ENCODE results near the gene SLC8B1. TPM values are rescaled to one million over a fixed set of nuclear protein-coding genes. Genes with fewer than 3 reads are reported as not detected.

SLC8B1 gene
- total RNA-seq, 1 experiment from 2014 or later = 13.0 TPM

DNA sequence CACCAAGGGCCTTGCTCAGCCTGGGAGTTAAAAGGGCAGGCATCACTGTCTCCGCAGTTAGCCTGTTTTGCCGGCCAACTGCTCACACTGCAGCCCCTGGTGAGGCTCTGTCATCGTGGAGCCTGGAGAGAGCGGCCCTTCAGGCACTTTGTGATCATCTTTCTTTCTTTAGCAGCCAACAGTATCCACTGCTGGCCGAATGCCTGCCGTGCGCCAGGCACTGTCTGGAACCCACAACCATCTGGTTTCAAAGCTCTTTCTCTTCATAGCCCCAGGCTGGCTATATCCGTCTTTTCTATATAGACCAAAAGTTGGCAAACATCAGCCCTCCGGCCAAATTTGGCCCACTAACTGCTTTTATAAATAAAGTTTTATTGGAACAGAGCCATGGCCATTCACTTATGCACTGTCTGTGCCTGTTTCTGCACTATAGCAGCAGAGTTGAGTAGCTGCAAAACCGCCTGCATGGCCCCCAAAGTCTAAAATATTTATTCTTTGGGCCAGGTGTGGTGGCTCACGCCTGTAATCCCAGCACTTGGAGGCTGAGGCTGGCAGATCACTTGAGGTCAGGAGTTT, 29.5 kb downstream of the SLC8B1 start:
- BruUV-seq (replicated peaks) = no TSS peak
- Histone ChIP-seq H3K9me3 (no peaks in the 10 kb centered on the region), H3K4me3 (ENCODE audit: low read depth, low read length) (no peak overlapping the region), H3K4me1 (peaks cover 3% of the 10 kb centered on the region; the same call in 1 of the 2 replicates), H3K36me3 (ENCODE audit: control insufficient read depth, insufficient read depth, low read length) (no peaks in the 10 kb centered on the region), H3K27me3 (replicated peaks; ENCODE audit: control insufficient read depth, insufficient read depth, low read length) (no peaks in the 10 kb centered on the region)
- intact Hi-C loops (cut with micrococcal nuclease; ENCODE audit: unreplicated experiment) = no loop called here
- no peaks in the 10 kb centered on the region for H3K9me3 Mint-ChIP-seq (ENCODE audit: unreplicated experiment)
- no peaks in the 10 kb centered on the region for H3K36me3 Mint-ChIP-seq (ENCODE audit: insufficient read depth, unreplicated experiment)
- H3K4me1 Mint-ChIP-seq (ENCODE audit: low read depth, unreplicated experiment) = no peaks in the 10 kb centered on the region
- CTCF ChIA-PET = no interaction called here
- DNase-seq = no peak
- H3K27me3 Mint-ChIP-seq (ENCODE audit: insufficient read depth, unreplicated experiment) = no peaks in the 10 kb centered on the region
- POLR2A ChIA-PET = no interaction called here
- H3K27ac Mint-ChIP-seq (ENCODE audit: unreplicated experiment) = no peak overlapping the region
- no peak overlapping the region for H3K4me3 Mint-ChIP-seq (ENCODE audit: unreplicated experiment)
- TF ChIP-seq, protein P1, sequence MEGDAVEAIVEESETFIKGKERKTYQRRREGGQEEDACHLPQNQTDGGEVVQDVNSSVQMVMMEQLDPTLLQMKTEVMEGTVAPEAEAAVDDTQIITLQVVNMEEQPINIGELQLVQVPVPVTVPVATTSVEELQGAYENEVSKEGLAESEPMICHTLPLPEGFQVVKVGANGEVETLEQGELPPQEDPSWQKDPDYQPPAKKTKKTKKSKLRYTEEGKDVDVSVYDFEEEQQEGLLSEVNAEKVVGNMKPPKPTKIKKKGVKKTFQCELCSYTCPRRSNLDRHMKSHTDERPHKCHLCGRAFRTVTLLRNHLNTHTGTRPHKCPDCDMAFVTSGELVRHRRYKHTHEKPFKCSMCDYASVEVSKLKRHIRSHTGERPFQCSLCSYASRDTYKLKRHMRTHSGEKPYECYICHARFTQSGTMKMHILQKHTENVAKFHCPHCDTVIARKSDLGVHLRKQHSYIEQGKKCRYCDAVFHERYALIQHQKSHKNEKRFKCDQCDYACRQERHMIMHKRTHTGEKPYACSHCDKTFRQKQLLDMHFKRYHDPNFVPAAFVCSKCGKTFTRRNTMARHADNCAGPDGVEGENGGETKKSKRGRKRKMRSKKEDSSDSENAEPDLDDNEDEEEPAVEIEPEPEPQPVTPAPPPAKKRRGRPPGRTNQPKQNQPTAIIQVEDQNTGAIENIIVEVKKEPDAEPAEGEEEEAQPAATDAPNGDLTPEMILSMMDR (IDR thresholded peaks at IDR 0.05; ENCODE audit: insufficient read depth in 1 of 2, low read depth in 1 of 2, low read length in 1 of 2, severe bottlenecking in 1 of 2, unreplicated experiment in 1 of 2) = no peak

GRCh38 chr12:113302886-113303640, 31.8 kb downstream of the SLC8B1 start:
- peaks cover 8% of the 10 kb centered on the region for H3K4me1 Mint-ChIP-seq (ENCODE audit: low read depth, unreplicated experiment)
- H3K27me3 ChIP-seq (replicated peaks; ENCODE audit: control insufficient read depth, insufficient read depth, low read length) = no peaks in the 10 kb centered on the region
- TF ChIP-seq, protein P1 (IDR thresholded peaks at IDR 0.05; ENCODE audit: insufficient read depth in 1 of 2, low read depth in 1 of 2, low read length in 1 of 2, severe bottlenecking in 1 of 2, unreplicated experiment in 1 of 2) = no peak
- no TSS peak for BruUV-seq (replicated peaks)
- POLR2A ChIA-PET = no interaction called here
- no peak for DNase-seq
- H3K4me3 Mint-ChIP-seq (ENCODE audit: unreplicated experiment) = no peak overlapping the region
- H3K9me3 Mint-ChIP-seq (ENCODE audit: unreplicated experiment) = no peaks in the 10 kb centered on the region
- CTCF ChIA-PET = no interaction called here
- intact Hi-C loops (cut with micrococcal nuclease; ENCODE audit: unreplicated experiment) = no loop called here
- H3K27me3 Mint-ChIP-seq (ENCODE audit: insufficient read depth, unreplicated experiment) = no peaks in the 10 kb centered on the region
- H3K4me1 ChIP-seq = peaks cover 21% of the 10 kb centered on the region
- H3K27ac Mint-ChIP-seq (ENCODE audit: unreplicated experiment) = no peak overlapping the region
- H3K4me3 ChIP-seq (ENCODE audit: low read depth, low read length) = no peak overlapping the region
- peaks cover 7% of the 10 kb centered on the region for H3K36me3 Mint-ChIP-seq (ENCODE audit: insufficient read depth, unreplicated experiment)
- H3K9me3 ChIP-seq = no peaks in the 10 kb centered on the region
- no peaks in the 10 kb centered on the region for H3K36me3 ChIP-seq (ENCODE audit: control insufficient read depth, insufficient read depth, low read length)

DNA sequence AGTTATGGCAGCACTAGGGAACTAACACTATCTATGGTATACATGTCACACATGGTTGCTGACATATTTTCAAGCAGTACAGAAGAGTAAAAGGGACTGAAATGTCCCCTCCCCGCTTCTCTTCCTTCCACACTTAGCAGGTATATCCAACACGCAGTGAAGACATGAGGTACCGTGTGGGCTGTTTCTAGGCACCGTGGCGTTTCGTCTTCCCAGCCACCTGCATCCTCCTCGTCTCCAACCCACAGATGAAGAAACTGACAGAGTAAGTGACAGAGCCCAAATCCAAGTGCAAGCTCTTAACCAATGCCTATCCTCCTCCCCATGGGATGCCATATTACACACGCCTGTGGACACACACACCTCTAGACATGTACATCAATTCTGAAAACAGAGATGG, 32.4 kb downstream of the SLC8B1 start:
- no peak overlapping the region for H3K27ac Mint-ChIP-seq (ENCODE audit: unreplicated experiment)
- POLR2A ChIA-PET = no interaction called here
- intact Hi-C loops (cut with micrococcal nuclease; ENCODE audit: unreplicated experiment) = no loop called here

More for the DNA sequence above, 32.4 kb downstream of the SLC8B1 start:
- DNase-seq = no peak
- peaks cover 21% of the 10 kb centered on the region for H3K4me1 ChIP-seq
- peaks cover 7% of the 10 kb centered on the region for H3K36me3 Mint-ChIP-seq (ENCODE audit: insufficient read depth, unreplicated experiment)
- TF ChIP-seq, protein P1 (IDR thresholded peaks at IDR 0.05; ENCODE audit: insufficient read depth in 1 of 2, low read depth in 1 of 2, low read length in 1 of 2, severe bottlenecking in 1 of 2, unreplicated experiment in 1 of 2) = no peak
- H3K27me3 Mint-ChIP-seq (ENCODE audit: insufficient read depth, unreplicated experiment) = no peaks in the 10 kb centered on the region
- no peaks in the 10 kb centered on the region for H3K36me3 ChIP-seq (ENCODE audit: control insufficient read depth, insufficient read depth, low read length)
- no TSS peak for BruUV-seq (replicated peaks)
- no peaks in the 10 kb centered on the region for H3K9me3 ChIP-seq
- no peak overlapping the region for H3K4me3 ChIP-seq (ENCODE audit: low read depth, low read length)
- H3K9me3 Mint-ChIP-seq (ENCODE audit: unreplicated experiment) = no peaks in the 10 kb centered on the region
- H3K4me3 Mint-ChIP-seq (ENCODE audit: unreplicated experiment) = no peak overlapping the region
- H3K27me3 ChIP-seq (replicated peaks; ENCODE audit: control insufficient read depth, insufficient read depth, low read length) = no peaks in the 10 kb centered on the region
- H3K4me1 Mint-ChIP-seq (ENCODE audit: low read depth, unreplicated experiment) = peaks cover 8% of the 10 kb centered on the region
- CTCF ChIA-PET = no interaction called here
